Stomach (tissue), 4 donors: ENCODE data around the gene CSF2RB.

Source experiments
- EP300 ChIP-seq: sonication (generic); formaldehyde crosslinking; IDR thresholded peaks from one replicate; pipeline ENCODE4 v1.6.1; 2017; ENCODE audit warnings: antibody characterized with exemption
- POLR2AphosphoS5 ChIP-seq, 3 donors: sonication (generic); formaldehyde crosslinking; IDR thresholded peaks; one replicate each; pipeline ENCODE4 v1.6.1; 2016; ENCODE audit warnings: antibody characterized with exemption in 3 of 3
- TF ChIP-seq, protein P1 (sequence below), 7 experiments: fragments of 450-650 bp in 4 of 7; fragments of 200-600 bp in 3 of 7; sonication (generic) in 3 of 7; IDR thresholded peaks; one replicate each; pipeline ENCODE4 v1.5.1; 2016 to 2019; ENCODE audit warnings: antibody characterized with exemption in 7 of 7, control low read depth in 2 of 7, mild to moderate bottlenecking in 1 of 7

DNA sequence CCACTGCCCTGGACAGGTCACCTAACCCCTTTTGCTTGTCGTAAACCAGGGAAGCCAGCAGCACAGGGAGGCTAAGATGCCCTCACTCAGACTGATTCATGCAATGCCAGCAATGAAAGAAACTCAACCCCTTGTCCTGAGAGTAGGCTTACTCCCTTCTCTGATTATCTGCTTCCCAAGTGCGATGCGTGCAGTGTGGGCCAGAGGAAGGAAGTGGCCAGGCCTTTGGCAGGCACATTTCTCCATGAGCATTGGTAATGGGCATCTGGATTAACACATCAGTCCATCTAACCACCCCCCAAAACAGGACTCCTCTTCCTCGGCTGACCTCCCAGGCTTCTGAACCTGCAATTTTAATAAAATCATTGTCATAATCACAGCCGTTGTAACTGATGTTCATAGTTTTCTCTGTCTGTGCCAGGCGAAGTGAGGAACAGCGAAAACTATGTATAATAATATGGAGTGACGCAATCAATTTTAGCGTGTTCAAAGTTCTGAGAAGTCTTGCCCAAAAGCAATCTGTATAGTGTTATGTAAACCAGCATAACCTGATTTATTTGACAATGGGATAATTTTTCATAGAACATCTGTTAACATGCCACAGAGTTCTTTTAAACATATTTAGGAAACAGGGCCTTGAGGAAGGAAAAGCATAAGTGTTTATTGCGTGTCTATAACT is 71.9 kb downstream of the CSF2RB start:
- TF ChIP-seq, protein P1, sequence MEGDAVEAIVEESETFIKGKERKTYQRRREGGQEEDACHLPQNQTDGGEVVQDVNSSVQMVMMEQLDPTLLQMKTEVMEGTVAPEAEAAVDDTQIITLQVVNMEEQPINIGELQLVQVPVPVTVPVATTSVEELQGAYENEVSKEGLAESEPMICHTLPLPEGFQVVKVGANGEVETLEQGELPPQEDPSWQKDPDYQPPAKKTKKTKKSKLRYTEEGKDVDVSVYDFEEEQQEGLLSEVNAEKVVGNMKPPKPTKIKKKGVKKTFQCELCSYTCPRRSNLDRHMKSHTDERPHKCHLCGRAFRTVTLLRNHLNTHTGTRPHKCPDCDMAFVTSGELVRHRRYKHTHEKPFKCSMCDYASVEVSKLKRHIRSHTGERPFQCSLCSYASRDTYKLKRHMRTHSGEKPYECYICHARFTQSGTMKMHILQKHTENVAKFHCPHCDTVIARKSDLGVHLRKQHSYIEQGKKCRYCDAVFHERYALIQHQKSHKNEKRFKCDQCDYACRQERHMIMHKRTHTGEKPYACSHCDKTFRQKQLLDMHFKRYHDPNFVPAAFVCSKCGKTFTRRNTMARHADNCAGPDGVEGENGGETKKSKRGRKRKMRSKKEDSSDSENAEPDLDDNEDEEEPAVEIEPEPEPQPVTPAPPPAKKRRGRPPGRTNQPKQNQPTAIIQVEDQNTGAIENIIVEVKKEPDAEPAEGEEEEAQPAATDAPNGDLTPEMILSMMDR (IDR thresholded peaks at IDR 0.05), result no peak
- TF ChIP-seq EP300 (no peak), POLR2AphosphoS5 (IDR thresholded peaks at IDR 0.05) (no peak)
